Loucy (cell line): ENCODE results near the gene HENMT1.
"Not testable (repeated sequence)": the region's sequence is repeated elsewhere in the genome, so short reads cannot be mapped to it uniquely, and the experiment has no call there.

Experiments
- H2AFZ ChIP-seq: fragments of 200-600 bp; sonication (generic); 2 replicates; pipeline ENCODE4 v1.6.0; 2016; ENCODE audit warnings: antibody characterized with exemption, mild to moderate bottlenecking, low read length, moderate library complexity
- H3F3A ChIP-seq: fragments of 200-600 bp; 2 replicates; pipeline ENCODE4 v1.6.0; 2016; ENCODE audit warnings: antibody characterized with exemption, low read depth, mild to moderate bottlenecking
- H3K27me3 ChIP-seq: fragments of 200-600 bp; sonication (generic); 2 replicates; pipeline ENCODE4 v1.6.1; 2014; ENCODE audit warnings: low read length, mild to moderate bottlenecking; ENCODE audit not compliant: insufficient read depth, poor library complexity, severe bottlenecking
- H3K36me3 ChIP-seq: fragments of 200-600 bp; sonication (generic); 2 replicates; pipeline ENCODE4 v1.6.1; 2016; ENCODE audit warnings: low read length; ENCODE audit not compliant: insufficient read depth
- H3K4me1 ChIP-seq: fragments of 200-600 bp; sonication (generic); 2 replicates; pipeline ENCODE4 v1.5.1; 2014; ENCODE audit warnings: low read length, mild to moderate bottlenecking; ENCODE audit not compliant: insufficient read depth, poor library complexity, severe bottlenecking
- H3K4me2 ChIP-seq: fragments of 200-600 bp; sonication (generic); 2 replicates; pipeline ENCODE4 v1.6.0; 2014; ENCODE audit warnings: antibody characterized with exemption, low read length, low read depth, mild to moderate bottlenecking; ENCODE audit not compliant: poor library complexity, severe bottlenecking
- H3K4me3 ChIP-seq: fragments of 200-600 bp; sonication (generic); 2 replicates; pipeline ENCODE4 v1.5.1; 2014; ENCODE audit warnings: low read length, mild to moderate bottlenecking, mixed read lengths; ENCODE audit not compliant: poor library complexity, severe bottlenecking
- H3K79me2 ChIP-seq: fragments of 200-600 bp; sonication (generic); 2 replicates; pipeline ENCODE4 v1.6.1; 2014; ENCODE audit warnings: low read length; ENCODE audit not compliant: insufficient read depth
- H3K9ac ChIP-seq: fragments of 200-600 bp; sonication (generic); 2 replicates; pipeline ENCODE4 v1.6.0; 2014; ENCODE audit warnings: mild to moderate bottlenecking, low read depth, low read length, moderate library complexity; ENCODE audit not compliant: poor library complexity, severe bottlenecking
- H3K9me2 ChIP-seq: fragments of 200-600 bp; sonication (generic); replicated peaks from 2 replicates; pipeline ENCODE4 v1.6.1; 2016; ENCODE audit warnings: low read depth, low read length, mixed read lengths
- H3K9me3 ChIP-seq: fragments of 200-600 bp; sonication (generic); 2 replicates; pipeline ENCODE4 v1.6.1; 2014; ENCODE audit warnings: mild to moderate bottlenecking, antibody characterized with exemption, low read length, low read depth; ENCODE audit not compliant: insufficient read depth
- H4K20me1 ChIP-seq: fragments of 200-600 bp; sonication (generic); 2 replicates; pipeline ENCODE4 v1.6.0; 2014; ENCODE audit warnings: antibody characterized with exemption, low read length, mild to moderate bottlenecking; ENCODE audit not compliant: insufficient read depth, poor library complexity, severe bottlenecking
- EZH2phosphoT487 ChIP-seq: fragments of 200-600 bp; IDR thresholded peaks from 2 replicates; pipeline ENCODE4 v1.6.1; 2018; ENCODE audit warnings: antibody characterized with exemption, mild to moderate bottlenecking, moderate library complexity, borderline replicate concordance
- TF ChIP-seq, protein P1 (sequence below): fragments of 200-600 bp; sonication (generic); conservative IDR thresholded peaks from 2 replicates; pipeline ENCODE4 v1.5.1; 2014; ENCODE audit warnings: mild to moderate bottlenecking, antibody characterized with exemption, low read length

HENMT1 gene

DNA sequence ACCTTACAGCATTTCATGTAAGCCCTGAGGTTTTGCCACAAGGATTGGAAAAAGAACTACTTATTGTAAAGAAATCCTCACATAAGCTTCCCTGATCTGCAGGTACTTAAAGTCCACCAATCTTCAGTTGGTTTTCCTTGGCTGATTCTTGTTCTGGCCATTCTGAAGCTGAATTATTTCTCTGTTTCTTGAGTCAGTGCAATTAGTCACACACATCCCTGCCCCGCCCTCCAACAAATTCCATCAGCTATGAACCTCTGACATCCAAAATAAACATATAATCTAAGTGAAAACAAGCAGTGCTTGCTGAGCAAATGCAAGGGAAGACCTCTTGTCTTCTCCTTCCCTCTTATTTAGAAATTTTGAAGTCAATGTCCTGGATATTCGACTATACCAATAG lies 43.6 kb upstream of the HENMT1 start:
- H3K27me3 ChIP-seq = no peaks in the 10 kb centered on the region
- no peak overlapping the region for H3K4me3 ChIP-seq
- peaks cover 4% of the 10 kb centered on the region; the same call in 1 of the 2 replicates for H3K79me2 ChIP-seq
- H3K9me3 ChIP-seq = no peaks in the 10 kb centered on the region
- H3K4me1 ChIP-seq = peaks cover 10% of the 10 kb centered on the region
- TF ChIP-seq, protein P1, sequence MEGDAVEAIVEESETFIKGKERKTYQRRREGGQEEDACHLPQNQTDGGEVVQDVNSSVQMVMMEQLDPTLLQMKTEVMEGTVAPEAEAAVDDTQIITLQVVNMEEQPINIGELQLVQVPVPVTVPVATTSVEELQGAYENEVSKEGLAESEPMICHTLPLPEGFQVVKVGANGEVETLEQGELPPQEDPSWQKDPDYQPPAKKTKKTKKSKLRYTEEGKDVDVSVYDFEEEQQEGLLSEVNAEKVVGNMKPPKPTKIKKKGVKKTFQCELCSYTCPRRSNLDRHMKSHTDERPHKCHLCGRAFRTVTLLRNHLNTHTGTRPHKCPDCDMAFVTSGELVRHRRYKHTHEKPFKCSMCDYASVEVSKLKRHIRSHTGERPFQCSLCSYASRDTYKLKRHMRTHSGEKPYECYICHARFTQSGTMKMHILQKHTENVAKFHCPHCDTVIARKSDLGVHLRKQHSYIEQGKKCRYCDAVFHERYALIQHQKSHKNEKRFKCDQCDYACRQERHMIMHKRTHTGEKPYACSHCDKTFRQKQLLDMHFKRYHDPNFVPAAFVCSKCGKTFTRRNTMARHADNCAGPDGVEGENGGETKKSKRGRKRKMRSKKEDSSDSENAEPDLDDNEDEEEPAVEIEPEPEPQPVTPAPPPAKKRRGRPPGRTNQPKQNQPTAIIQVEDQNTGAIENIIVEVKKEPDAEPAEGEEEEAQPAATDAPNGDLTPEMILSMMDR = no peak
- TF ChIP-seq EZH2phosphoT487 = no peak
- peaks cover 18% of the 10 kb centered on the region for H4K20me1 ChIP-seq
- H3K9ac ChIP-seq = no peak overlapping the region
- peaks cover 16% of the 10 kb centered on the region; the same call in 1 of the 2 replicates for H3F3A ChIP-seq
- H2AFZ ChIP-seq = no peak overlapping the region
- peaks cover 28% of the 10 kb centered on the region for H3K36me3 ChIP-seq
- H3K9me2 ChIP-seq = no peaks in the 10 kb centered on the region
- peak overlapping the region; percentile 6 for H3K4me2 ChIP-seq

DNA sequence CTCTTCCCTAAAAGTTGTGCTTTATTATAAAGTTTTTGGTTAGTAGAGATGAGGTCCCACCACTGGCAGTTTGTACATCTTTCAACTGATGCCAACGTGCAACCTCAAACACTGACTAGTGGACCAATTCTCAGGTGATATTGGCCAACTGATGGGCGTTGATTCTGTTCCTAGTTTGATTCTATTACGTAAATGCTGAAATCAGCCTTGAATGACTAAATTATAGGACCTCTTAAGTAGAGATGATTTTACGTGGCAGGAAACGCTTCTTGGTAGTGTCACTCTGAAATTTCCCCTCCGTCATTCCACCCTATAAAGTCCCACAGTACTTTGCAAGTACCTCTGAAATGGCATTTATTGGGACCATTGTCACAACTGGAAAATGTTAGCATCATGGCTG lies 43.0 kb upstream of the HENMT1 start:
- H3K9me2 ChIP-seq = no peaks in the 10 kb centered on the region
- peaks cover 19% of the 10 kb centered on the region; the same call in 1 of the 2 replicates for H3F3A ChIP-seq
- H3K4me3 ChIP-seq = peak overlapping the region; percentile 6
- H3K36me3 ChIP-seq = peaks cover 34% of the 10 kb centered on the region
- H3K27me3 ChIP-seq = no peaks in the 10 kb centered on the region
- no peak overlapping the region for H3K9ac ChIP-seq
- H3K4me2 ChIP-seq = peak overlapping the region; percentile 6
- peaks cover 10% of the 10 kb centered on the region for H3K4me1 ChIP-seq
- peaks cover 9% of the 10 kb centered on the region; the same call in 1 of the 2 replicates for H3K79me2 ChIP-seq
- no peak for TF ChIP-seq EZH2phosphoT487
- TF ChIP-seq, protein P1 = no peak
- peaks cover 21% of the 10 kb centered on the region for H4K20me1 ChIP-seq
- no peaks in the 10 kb centered on the region for H3K9me3 ChIP-seq
- no peak overlapping the region for H2AFZ ChIP-seq

DNA sequence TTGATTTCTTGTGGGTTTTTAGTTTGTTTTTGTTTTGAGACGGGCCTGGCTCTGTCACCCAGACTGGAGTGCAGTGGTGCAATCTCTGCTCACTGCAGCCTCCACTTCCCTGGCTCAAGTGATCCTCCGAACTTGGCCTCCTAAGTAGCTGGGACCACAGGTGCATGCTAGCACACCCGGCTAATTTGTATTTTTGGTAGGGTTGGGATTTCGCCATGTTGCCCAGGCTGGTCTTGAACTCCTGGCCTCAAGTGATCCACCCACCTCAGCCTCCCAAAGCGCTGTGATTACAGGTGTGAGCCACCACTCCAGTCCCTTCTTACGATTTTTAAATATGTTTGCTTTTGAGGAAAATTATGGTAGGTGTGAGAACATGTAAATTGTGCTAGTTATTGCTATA lies 41.2 kb upstream of the HENMT1 start:
- H2AFZ ChIP-seq, H3K9me3 ChIP-seq, H3K4me2 ChIP-seq, H3K9me2 ChIP-seq, H3K27me3 ChIP-seq, H3K4me3 ChIP-seq, H3K9ac ChIP-seq: not testable (repeated sequence)
- Histone ChIP-seq H4K20me1 (peaks cover 39% of the 10 kb centered on the region), H3K4me1 (peaks cover 21% of the 10 kb centered on the region), H3K36me3 (peaks cover 52% of the 10 kb centered on the region), H3K79me2 (peaks cover 27% of the 10 kb centered on the region), H3F3A (peaks cover 19% of the 10 kb centered on the region; the same call in 1 of the 2 replicates)

DNA sequence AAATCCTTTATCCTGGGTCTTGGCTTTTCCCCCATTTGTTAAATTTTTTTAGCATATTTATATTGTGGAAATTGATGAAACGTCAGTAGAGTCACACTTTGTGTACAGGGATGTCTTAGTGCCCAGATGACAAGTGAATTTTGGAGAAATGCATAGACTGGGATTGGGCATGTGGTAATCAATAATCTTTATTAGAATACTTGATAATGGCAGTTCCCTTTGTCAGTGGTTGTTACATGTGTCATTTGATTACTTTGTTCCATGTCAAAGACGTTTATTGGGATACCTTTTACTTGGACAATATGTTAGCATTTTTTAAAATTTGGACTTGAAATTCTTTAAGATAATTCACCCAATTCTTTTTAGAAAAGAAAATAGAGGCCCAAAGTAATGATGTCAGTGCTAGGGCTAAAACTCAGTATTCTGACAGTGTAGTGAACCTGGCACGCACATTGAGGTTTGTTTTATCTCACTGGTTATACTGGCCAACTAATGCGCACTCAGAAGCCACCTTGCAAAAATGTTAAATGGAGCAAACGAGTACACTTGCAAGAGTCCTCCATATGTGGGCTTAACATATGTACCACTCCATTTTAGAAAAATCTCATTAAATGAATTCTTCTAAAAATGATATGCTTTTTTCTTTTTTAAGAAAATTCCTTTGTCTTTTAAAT lies 40.4 kb upstream of the HENMT1 start:
- Histone ChIP-seq H4K20me1 (peaks cover 47% of the 10 kb centered on the region), H3K4me1 (peaks cover 29% of the 10 kb centered on the region), H3K9me2 (no peaks in the 10 kb centered on the region), H3K27me3 (no peaks in the 10 kb centered on the region), H3K9ac (no peak overlapping the region), H3K36me3 (peaks cover 60% of the 10 kb centered on the region), H3K4me3 (no peak overlapping the region), H2AFZ (no peak overlapping the region), H3F3A (peaks cover 19% of the 10 kb centered on the region; the same call in 1 of the 2 replicates), H3K4me2 (no peak overlapping the region), H3K79me2 (peaks cover 35% of the 10 kb centered on the region), H3K9me3 (no peaks in the 10 kb centered on the region)
- TF ChIP-seq EZH2phosphoT487 = no peak
- TF ChIP-seq, protein P1 = no peak
